Effector CD4-positive, alpha-beta T cell (primary cell): ENCODE results near the gene RASIP1.

Experiments used
- DNase-seq: peaks from one replicate; pipeline ENCODE4 v3.0.0-alpha.2; 2020

RASIP1 gene

GRCh38 chr19:48671446-48671995, 68.9 kb downstream of the RASIP1 start:
- DNase-seq, result no peak

- no peak for DNase-seq
Measured at GRCh38 chr19:48670699-48671445, 69.5 kb downstream of the RASIP1 start.
